ENCODE data around the gene ITGA11. TPM values are rescaled to one million over a fixed set of nuclear protein-coding genes. Genes with fewer than 3 reads are reported as not detected.

Gene ITGA11
- total and polyA plus RNA-seq, 2 experiments from 2014 or later = 0.03 to 0.40 TPM

DNA sequence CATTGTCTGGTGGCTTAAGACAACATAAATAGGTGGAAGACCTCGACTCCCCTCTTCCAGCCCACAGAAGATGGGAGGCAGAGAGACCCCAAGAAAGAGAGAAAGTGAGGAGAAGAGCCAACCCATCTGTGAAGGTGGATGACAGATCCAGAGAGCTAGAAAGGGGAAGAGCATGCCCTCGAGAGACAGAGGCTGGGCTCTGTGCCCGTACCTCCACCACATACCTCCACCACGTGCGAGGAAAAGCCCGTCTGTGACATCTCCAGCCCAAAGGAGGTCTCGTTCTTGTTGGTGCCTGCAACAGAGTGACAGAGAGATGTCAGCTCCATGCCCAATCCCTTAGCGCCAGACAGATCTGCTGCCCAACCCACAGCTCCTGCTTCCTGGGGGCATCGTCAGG lies 83.4 kb downstream of the ITGA11 start (continued):
- TF ChIP-seq, protein P1, sequence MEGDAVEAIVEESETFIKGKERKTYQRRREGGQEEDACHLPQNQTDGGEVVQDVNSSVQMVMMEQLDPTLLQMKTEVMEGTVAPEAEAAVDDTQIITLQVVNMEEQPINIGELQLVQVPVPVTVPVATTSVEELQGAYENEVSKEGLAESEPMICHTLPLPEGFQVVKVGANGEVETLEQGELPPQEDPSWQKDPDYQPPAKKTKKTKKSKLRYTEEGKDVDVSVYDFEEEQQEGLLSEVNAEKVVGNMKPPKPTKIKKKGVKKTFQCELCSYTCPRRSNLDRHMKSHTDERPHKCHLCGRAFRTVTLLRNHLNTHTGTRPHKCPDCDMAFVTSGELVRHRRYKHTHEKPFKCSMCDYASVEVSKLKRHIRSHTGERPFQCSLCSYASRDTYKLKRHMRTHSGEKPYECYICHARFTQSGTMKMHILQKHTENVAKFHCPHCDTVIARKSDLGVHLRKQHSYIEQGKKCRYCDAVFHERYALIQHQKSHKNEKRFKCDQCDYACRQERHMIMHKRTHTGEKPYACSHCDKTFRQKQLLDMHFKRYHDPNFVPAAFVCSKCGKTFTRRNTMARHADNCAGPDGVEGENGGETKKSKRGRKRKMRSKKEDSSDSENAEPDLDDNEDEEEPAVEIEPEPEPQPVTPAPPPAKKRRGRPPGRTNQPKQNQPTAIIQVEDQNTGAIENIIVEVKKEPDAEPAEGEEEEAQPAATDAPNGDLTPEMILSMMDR (conservative IDR thresholded peaks at IDR 0.05; ENCODE audit: low read depth in 2 of 2) = no peak

DNA sequence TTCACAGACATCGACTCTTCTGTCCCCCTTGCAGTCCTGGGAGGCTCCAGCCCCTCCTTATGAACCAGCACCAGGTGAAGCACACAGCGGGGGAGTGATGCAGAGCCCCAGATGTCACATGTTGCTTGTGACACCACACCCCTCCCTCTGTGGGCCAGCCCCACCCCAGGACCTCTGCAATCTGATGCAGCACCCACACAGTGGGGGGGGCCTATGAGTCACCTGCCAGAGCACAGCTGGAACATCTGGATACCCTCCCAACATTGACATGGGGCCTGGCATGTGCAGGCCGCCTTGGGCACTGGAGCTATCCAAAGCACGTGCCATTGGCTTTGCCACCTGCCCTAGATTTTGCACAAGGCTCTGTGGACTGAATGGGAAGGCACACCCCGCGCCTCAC lies 83.9 kb downstream of the ITGA11 start:
- H3K9me2 ChIP-seq (ENCODE audit: insufficient read depth) = no peaks in the 10 kb centered on the region
- H3K27me3 ChIP-seq (ENCODE audit: insufficient read depth) = no peaks in the 10 kb centered on the region
- DNase-seq (ENCODE audit: low spot score) = no peak
- no peak for ATAC-seq
- Mint-ChIP-seq H3K27ac (no peak overlapping the region), H3K27me3 (ENCODE audit: insufficient read depth, low read depth, poor library complexity) (peaks cover 19% of the 10 kb centered on the region), H3K36me3 (ENCODE audit: low read depth) (no peaks in the 10 kb centered on the region), H3K4me3 (no peak overlapping the region), H3K9me3 (no peaks in the 10 kb centered on the region), H3K4me1 (peaks cover 11% of the 10 kb centered on the region; the same call in 2 of the 3 replicates)
- no peaks in the 10 kb centered on the region for H4K20me1 ChIP-seq (replicated peaks; ENCODE audit: insufficient read depth)
- TF ChIP-seq STAT1 (IDR thresholded peaks at IDR 0.05; ENCODE audit: unreplicated experiment) = no peak
- TF ChIP-seq POLR2AphosphoS5 (IDR thresholded peaks at IDR 0.05; ENCODE audit: low read depth) = no peak
- TF ChIP-seq JUNB (IDR thresholded peaks at IDR 0.05; ENCODE audit: unreplicated experiment) = no peak
- no peak for TF ChIP-seq ZNF114 (CRISPR knock-in tag; IDR thresholded peaks at IDR 0.05)
- TF ChIP-seq CREB1 (CRISPR knock-in tag; IDR thresholded peaks at IDR 0.05; ENCODE audit: low read depth) = no peak
- TF ChIP-seq, protein P2, sequence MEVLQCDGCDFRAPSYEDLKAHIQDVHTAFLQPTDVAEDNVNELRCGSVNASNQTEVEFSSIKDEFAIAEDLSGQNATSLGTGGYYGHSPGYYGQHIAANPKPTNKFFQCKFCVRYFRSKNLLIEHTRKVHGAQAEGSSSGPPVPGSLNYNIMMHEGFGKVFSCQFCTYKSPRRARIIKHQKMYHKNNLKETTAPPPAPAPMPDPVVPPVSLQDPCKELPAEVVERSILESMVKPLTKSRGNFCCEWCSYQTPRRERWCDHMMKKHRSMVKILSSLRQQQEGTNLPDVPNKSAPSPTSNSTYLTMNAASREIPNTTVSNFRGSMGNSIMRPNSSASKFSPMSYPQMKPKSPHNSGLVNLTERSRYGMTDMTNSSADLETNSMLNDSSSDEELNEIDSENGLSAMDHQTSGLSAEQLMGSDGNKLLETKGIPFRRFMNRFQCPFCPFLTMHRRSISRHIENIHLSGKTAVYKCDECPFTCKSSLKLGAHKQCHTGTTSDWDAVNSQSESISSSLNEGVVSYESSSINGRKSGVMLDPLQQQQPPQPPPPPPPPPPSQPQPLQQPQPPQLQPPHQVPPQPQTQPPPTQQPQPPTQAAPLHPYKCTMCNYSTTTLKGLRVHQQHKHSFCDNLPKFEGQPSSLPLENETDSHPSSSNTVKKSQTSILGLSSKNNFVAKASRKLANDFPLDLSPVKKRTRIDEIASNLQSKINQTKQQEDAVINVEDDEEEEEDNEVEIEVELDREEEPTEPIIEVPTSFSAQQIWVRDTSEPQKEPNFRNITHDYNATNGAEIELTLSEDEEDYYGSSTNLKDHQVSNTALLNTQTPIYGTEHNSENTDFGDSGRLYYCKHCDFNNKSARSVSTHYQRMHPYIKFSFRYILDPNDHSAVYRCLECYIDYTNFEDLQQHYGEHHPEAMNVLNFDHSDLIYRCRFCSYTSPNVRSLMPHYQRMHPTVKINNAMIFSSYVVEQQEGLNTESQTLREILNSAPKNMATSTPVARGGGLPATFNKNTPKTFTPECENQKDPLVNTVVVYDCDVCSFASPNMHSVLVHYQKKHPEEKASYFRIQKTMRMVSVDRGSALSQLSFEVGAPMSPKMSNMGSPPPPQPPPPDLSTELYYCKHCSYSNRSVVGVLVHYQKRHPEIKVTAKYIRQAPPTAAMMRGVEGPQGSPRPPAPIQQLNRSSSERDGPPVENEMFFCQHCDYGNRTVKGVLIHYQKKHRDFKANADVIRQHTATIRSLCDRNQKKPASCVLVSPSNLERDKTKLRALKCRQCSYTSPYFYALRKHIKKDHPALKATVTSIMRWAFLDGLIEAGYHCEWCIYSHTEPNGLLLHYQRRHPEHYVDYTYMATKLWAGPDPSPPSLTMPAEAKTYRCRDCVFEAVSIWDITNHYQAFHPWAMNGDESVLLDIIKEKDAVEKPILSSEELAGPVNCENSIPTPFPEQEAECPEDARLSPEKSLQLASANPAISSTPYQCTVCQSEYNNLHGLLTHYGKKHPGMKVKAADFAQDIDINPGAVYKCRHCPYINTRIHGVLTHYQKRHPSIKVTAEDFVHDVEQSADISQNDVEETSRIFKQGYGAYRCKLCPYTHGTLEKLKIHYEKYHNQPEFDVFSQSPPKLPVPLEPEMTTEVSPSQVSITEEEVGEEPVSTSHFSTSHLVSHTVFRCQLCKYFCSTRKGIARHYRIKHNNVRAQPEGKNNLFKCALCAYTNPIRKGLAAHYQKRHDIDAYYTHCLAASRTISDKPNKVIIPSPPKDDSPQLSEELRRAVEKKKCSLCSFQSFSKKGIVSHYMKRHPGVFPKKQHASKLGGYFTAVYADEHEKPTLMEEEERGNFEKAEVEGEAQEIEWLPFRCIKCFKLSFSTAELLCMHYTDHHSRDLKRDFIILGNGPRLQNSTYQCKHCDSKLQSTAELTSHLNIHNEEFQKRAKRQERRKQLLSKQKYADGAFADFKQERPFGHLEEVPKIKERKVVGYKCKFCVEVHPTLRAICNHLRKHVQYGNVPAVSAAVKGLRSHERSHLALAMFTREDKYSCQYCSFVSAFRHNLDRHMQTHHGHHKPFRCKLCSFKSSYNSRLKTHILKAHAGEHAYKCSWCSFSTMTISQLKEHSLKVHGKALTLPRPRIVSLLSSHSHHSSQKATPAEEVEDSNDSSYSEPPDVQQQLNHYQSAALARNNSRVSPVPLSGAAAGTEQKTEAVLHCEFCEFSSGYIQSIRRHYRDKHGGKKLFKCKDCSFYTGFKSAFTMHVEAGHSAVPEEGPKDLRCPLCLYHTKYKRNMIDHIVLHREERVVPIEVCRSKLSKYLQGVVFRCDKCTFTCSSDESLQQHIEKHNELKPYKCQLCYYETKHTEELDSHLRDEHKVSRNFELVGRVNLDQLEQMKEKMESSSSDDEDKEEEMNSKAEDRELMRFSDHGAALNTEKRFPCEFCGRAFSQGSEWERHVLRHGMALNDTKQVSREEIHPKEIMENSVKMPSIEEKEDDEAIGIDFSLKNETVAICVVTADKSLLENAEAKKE (CRISPR knock-in tag; IDR thresholded peaks at IDR 0.05) = no peak
- no peak for TF ChIP-seq ZNF331 (CRISPR knock-in tag; IDR thresholded peaks at IDR 0.05; ENCODE audit: low read depth)
- TF ChIP-seq, protein P3, sequence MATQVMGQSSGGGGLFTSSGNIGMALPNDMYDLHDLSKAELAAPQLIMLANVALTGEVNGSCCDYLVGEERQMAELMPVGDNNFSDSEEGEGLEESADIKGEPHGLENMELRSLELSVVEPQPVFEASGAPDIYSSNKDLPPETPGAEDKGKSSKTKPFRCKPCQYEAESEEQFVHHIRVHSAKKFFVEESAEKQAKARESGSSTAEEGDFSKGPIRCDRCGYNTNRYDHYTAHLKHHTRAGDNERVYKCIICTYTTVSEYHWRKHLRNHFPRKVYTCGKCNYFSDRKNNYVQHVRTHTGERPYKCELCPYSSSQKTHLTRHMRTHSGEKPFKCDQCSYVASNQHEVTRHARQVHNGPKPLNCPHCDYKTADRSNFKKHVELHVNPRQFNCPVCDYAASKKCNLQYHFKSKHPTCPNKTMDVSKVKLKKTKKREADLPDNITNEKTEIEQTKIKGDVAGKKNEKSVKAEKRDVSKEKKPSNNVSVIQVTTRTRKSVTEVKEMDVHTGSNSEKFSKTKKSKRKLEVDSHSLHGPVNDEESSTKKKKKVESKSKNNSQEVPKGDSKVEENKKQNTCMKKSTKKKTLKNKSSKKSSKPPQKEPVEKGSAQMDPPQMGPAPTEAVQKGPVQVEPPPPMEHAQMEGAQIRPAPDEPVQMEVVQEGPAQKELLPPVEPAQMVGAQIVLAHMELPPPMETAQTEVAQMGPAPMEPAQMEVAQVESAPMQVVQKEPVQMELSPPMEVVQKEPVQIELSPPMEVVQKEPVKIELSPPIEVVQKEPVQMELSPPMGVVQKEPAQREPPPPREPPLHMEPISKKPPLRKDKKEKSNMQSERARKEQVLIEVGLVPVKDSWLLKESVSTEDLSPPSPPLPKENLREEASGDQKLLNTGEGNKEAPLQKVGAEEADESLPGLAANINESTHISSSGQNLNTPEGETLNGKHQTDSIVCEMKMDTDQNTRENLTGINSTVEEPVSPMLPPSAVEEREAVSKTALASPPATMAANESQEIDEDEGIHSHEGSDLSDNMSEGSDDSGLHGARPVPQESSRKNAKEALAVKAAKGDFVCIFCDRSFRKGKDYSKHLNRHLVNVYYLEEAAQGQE (IDR thresholded peaks at IDR 0.05; ENCODE audit: unreplicated experiment) = no peak
- no peak for TF ChIP-seq EZH2phosphoT487 (IDR thresholded peaks at IDR 0.05; ENCODE audit: unreplicated experiment)
- no peaks in the 10 kb centered on the region for H3K36me3 ChIP-seq (ENCODE audit: insufficient read depth)
- no peak overlapping the region for H3K4me2 ChIP-seq
- H3F3A ChIP-seq (replicated peaks; ENCODE audit: low read depth) = no peaks in the 10 kb centered on the region
- H3K4me1 ChIP-seq (ENCODE audit: insufficient read depth) = no peaks in the 10 kb centered on the region
- H3K4me3 ChIP-seq = no peak overlapping the region
- H3K79me2 ChIP-seq (replicated peaks; ENCODE audit: insufficient read depth) = no peaks in the 10 kb centered on the region
- no peak overlapping the region for H3K27ac ChIP-seq (ENCODE audit: low read depth)
- H2AFZ ChIP-seq = no peak overlapping the region

Measured in GM23338 (cell line).